Hematopoietic multipotent progenitor cell (in vitro differentiated cells): ENCODE results near the gene ALDH1L1. TPM values are rescaled to one million over a fixed set of nuclear protein-coding genes. Genes with fewer than 3 reads are reported as not detected.
"Not testable (repeated sequence)": the region's sequence is repeated elsewhere in the genome, so short reads cannot be mapped to it uniquely, and the experiment has no call there.

Experiments
- DNase-seq, 3 donors: peaks; one replicate each; pipeline ENCODE4 v3.0.0-alpha.2; 2011 to 2015; ENCODE audit warnings: low read depth in 2 of 3, low spot score in 2 of 3
- total RNA-seq: library from RNA; depleted of rRNA; stranded (reverse); fragments of >200 nt; gene quantifications from one replicate; pipeline ENCODE4 v1.2.3, GENCODE V29; 2012

The ALDH1L1 gene
- total RNA-seq, 1 donor = under 0.01 TPM

DNA sequence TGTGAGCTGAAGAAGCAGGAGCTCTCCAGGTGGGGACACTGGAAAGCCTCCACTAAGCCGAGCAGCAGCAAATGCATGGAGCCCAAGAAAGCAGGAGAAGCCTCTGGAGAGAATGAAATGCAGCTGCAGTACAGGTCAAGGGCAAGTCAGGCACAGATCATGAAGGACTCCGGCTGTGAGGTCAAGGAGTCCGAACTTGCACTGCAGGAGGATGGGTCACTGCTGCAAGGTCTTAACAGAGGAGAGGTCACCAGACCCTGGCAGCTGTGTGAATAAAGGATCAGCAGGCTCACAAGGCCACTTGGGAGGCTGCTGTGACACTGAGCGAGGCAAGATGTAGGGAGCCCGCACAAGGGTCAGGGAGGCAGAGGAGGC is 71.7 kb downstream of the ALDH1L1 start:
- no peak for DNase-seq

DNA sequence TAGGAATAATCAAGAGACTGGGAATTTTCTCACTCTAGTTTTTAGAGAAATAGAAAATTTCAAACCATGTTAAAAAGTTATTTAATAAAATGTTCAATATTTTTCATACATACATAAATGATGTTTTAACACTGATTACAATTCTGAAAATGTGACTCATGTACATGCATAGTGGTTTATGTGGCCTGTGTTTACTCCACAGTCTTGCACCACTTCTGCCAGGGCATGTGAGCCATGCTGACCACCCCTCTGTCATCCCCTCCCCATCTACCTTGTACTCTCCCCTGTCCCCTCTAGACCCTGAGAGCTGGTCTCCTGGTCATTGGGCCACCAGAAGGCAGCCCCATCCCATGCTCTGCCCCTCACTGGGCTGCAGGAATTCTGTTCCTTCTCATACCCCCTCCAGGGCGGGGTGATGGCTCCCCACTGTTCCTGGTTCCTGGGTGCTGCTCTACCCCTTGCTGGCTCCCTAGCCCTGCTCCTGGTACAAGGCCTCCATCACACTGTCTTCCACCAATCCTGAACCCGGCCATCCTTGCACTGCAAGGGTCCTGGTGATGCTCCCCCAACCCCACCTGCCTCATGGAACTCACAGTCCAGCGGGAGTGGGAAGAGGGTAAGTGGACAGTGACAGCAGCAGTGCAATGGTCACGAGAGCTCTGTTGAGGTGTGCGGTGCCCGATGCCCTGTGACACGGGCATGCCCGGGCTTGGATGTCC is 72.3 kb downstream of the ALDH1L1 start:
- DNase-seq = no peak

DNA sequence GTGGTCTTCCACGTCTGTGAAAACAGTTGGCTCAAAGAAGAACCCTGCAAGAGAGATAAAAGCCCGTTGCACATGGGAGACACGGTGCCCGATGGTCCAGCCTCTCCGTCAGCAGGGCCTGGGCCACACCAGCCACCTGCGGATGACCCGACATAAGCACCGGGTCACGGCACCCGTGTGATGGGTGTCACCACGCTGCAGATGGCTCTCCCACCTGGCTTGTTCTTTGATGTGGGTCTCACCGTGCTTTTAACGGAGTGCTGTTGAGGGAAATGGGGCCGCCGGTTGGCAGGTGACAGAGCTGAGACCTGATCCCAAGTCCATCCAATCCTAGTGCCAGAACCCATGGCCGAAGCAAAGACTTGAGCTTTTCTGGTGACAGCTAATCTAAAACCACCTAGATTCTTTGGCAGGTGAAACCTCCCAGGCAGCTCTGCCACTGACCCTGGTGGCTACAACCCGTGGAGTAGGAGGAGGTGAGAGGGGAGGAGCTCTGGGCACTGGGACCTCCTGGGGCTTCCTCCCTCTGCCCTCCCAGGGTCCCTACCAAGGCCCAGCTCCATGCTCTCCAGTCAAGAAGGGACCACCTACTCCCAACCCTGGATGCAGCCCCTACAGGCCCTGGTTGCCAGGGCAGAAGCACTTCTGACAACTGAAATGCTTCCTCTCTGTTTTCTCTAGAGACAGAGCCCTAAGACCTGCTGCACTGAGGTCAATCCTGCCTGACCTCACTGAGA is 73.0 kb downstream of the ALDH1L1 start:
- DNase-seq = no peak

DNA sequence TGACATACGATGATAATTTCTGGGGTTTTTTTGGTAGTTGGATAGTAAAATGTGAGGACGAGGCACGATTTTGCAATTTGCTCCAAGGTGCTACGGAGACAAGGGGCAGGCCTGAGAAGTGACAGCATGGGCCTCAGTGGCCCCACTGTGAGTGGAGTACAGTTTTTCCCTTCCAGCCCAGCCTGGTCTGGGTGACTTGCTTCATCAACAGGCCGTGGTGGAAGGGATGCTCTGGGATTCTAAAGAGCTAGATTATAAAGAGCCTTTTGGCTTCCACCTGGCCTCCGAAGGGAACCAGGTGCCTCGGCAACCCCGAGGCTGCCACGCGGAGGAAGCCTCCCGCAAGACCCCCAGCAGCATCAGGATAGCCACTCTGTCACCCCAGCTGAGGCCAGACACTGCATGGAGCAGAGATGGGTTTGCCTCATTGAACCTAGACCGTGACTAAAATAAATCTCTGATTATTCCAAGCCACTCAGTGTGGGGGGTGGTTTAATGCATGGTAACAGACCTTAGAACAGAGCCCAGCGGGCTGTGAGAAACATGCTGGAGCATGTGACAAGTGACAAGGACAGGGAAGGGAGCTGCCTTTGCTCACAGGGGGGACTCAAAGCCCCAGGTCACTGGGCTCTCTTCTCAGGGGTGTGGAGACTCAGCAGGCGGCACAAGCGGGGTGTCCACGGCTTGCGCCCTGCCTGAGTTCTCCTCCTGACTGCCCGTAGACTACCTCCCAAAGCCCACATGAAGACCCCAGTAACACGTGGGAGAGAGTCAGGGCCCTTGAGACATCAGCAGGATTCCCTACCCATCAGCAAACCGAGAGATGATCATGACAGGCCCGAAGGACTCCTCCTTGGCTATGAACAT is 73.8 kb downstream of the ALDH1L1 start:
- no peak for DNase-seq

DNA sequence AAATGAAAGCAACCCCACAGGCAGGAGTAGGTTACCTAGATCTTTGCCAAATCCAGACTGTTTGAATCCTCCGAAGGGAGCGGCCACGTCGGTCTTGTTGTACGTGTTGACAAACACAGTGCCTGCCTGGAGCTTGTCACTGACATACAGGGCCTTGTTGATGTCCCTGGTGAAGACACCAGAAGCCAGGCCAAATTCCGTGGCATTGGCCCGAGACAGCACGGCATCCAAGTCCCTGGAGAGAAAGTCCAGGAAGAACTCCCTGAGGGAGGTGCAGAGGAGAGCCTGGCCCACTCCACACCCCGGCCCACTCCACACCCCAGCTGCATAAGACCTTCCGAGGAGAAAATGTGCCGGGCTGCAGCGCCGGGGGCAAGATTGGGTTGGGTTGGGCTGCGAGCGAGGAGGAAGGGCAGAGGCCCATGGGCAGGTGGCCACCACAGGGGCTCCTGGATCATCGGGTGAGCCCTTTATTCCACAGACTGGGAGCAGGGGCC is 74.6 kb downstream of the ALDH1L1 start:
- no peak for DNase-seq

DNA sequence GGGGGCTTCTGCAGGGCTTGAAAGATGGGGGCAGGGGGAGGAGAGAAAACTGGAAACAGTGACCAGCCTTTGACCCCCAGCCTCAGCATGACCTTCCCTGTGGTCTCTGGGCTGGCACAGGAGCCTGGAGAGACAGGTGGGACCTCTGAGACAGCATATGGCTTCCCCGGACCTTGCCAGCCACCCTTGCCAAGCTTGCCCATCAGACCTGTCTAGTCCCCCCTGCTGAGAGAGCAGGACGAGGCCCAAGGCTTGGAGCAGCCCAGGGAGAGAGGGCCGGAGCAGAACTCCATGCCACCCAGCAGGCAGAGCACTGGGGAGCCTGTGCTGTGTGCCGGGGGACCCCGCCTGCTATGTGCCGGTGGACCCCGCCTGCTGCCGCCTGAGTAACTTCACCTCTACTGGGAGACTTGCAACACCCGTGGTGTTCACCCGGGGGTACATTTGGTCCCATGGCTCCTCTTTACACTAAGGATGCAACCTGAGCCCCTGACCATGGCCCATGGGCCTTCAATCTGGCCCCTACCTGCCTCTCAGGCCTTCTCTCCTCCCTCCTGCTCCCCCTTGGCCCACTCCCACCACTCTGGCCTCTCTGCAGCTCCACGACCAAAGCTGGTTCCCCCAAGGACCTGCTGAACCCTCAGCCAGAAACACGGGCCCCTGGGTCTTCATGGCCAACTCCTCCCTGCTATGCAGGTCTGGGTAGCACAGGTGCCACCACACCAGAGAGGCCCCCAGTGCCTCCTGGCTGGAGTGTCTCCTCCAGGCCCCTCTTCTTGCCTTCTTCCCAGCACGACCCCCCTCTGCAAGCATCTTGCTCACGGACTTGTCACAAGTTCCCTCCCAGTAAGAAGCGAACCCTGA is 75.4 kb downstream of the ALDH1L1 start:
- DNase-seq = no peak

DNA sequence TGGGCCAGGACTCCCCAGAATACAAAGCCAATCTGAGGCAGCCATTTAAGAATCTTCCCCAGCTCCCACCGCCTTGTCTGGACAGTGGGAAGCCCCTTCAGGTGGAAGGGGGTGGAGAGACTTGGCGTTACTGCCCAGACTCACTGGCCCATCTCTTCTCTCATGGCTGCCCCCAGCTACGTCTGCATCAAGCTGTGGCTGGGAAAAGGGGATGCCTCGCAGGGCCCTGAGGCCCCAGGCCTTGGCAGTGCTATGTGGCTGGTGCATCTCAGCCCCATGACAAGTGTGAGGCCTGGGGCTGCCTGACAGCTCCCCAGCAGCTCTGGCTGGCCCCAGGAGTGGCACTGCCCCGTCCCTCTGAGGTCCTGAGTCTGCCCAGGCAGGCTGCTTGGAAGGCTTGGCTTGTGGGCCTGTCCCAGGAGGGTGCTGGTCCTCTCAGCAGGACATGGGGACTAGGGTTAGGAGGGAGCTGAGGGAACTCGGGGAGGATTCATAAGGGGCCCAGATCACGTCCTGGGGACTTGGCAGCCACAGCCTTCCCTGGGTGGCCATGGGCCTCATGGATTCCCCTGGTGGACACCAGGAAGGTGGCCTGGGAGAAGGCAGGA is 76.3 kb downstream of the ALDH1L1 start:
- DNase-seq = no peak

DNA sequence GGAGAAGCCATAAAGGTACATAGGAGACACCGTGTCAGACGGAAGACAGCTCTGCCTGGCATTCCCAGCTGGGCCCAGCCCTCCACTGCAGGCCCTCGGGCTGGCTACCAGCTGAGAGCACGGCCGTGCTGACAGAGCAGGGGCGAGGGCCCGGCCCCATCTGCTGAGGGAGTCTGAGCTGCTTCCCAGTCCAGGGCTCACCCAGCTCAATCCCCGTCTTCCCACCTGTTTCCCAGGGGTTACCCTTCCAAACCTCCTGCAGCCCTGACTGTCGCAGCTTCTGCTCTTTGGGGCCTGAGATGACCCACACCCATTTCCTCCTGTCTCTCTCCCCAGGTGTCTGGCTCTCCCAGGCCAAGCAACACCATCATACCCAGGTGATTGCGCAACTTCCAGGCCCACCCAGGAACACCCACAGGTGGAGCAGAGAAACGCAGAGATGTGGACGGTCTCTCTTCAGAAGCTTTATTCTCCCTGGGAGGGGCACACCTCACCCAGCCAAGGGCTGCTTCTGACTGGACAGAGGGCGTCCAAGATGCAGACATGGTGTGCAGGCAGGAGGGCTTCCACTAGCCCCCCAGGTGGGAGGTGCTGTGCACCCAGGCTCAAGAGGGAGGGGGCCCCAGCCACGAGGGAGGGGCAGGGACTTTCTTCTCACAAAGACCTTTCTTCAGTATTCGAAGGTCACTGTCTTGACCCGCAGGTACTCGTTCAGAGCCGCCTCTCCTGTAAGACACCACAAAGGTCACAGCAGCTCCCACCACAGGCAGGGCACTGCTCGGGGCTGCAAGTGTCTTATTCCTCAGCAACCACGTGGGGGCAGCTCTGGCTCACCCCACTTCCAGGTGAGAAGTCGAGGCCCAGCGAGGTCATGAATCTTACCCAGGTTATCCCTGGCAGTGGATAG is 77.0 kb downstream of the ALDH1L1 start:
- no peak for DNase-seq

DNA sequence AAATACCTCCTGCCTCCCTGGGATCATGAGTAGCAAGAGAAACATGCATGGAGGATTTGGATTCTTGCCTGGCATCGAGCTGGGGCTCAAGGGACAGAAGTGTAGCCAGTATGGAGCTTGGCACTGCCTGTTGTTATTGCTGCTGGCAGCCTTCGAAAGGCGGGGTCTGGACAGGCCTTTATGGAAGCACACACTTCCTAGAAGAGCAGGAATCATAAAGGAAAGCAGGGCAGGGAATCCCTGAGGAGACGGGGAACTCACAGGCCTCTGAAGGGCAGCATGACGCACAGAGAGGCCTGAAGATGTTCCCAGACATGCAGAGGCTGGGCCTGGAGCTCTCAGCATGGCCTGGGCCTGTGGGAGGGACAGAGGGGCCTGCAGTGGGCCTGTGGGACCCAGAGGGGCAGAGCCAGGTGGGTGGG is 77.8 kb downstream of the ALDH1L1 start:
- DNase-seq = no peak

DNA sequence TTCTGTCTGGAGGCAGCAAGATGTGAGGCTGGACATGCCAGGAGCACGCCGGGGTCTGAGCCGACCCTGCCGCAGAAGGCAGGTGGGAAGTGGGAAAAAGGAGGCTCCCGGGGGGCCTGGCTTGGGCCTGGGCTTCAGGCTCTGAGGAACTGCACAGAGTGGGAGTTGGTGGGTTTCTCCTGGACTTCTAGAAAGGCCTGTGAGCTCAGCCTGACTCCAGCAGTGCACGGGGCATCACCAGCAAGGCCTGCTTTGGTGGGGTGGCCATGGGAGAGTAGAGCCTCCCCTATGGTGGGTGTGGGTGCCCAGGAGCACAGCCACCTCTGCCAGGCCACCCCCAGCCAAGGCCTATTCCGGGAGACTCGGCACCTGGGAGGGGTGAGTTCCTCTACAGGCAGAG is 78.4 kb downstream of the ALDH1L1 start:
- DNase-seq = no peak

DNA sequence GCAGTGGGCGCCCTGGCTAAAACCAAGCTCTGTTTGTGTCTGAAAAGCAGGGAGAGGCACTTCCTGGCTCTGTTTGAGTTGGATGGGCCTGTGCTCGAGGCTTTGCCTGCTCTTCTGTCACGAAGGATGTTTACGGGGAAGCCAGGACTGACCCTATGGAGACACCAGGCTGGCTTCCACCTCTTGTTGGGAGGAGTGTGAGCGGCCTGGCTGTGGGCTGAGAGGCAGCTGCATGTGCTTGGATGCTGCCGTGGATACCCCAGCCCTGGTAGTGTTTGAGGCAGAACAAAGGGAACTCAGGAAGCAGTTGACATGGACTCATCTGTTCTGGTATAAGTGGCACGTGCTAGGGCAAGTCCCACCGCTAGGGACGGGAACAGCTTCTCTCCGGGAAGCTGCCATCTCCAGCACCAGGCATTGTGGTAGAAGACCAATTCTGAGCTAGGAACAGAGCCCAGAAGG is 78.8 kb downstream of the ALDH1L1 start:
- DNase-seq = no peak

DNA sequence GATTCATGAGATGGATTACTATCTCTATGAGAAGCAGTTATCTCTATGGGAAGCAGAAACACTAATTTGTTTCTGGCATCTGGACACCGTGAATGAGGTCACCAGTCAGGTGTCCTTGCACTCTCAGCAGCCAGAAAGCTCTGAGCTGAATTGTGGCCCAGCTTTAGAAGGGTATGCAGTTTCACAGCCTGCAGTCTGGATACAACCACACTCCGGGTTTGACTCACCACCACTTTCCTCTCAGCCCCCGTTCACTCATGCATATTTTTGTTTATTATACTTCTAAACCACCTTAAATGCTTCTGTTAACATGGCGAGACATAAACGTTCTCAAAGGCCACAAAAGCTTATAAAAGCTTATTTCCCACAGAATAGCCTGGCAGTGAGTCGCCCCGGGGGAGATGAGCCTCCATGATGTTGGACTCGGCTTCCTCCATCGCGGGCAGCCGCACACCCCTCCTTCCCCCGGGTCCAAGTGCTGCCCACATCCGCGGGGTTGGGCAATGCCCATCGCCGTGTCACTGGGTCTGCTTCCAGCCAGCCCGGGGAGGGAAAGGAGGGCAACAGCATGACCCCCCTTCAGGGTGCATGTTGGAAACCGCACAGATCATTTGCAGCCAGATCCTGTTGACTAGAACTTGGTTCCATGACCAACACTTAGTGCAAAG is 79.6 kb downstream of the ALDH1L1 start:
- no peak for DNase-seq

DNA sequence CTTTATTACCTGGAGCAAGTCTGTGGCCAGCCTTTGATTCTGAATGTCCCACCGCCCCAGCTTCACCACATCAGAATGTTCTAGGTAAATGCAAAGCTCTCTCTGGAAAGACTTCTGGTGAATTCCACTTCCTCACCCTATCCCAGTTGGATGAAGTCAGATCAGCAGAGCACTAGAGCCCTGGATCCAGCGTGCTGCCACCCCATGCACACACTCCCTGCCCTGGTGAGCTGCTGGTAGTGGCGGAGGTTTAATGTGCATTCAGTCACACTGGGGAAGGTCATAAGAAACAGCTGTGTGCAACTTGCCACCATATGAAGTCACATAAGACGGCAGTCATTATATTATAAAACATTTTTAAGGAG is 80.1 kb downstream of the ALDH1L1 start:
- DNase-seq = no peak

DNA sequence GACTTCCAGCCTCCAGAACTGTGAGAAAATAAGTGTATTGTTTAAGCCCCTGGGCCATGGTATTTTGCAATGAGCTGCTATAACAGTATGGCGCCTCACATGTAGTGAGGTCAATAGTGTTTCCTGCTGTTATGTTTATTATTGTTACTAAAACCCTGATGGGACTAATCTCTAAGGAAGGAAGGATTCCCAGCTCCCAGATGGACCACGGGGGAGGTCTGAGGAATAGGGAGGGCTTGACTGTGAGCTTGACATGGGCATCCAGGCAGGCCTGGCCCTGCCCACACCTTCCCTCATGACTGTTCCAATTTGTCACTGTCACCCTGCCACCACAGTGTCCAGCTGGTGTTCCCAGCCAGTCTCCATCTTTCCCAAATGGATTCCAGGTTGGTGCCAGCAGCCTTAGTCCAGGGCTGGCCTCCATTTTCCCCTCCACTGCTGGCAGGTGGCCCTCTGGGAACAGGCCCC is 82.0 kb downstream of the ALDH1L1 start:
- DNase-seq = no peak

DNA sequence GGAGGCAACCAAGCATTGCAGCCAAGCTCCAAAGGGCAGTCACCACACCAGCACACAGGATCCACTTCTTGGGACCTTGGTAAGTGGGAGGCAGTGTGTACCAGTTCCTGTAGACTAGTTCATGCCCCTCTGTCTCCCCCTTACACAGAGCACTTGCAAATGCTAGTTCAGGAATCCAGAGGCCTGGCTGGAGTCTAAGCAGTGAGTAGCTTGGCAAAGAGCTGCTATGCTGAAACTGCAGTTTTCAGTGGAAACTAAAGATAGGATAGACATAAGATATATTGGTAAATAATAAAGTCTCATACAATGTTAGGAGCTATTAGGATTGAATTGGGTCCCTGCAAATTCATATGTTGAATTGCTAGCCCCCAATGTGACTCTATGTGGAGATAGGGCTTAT is 82.6 kb downstream of the ALDH1L1 start:
- no peak for DNase-seq

DNA sequence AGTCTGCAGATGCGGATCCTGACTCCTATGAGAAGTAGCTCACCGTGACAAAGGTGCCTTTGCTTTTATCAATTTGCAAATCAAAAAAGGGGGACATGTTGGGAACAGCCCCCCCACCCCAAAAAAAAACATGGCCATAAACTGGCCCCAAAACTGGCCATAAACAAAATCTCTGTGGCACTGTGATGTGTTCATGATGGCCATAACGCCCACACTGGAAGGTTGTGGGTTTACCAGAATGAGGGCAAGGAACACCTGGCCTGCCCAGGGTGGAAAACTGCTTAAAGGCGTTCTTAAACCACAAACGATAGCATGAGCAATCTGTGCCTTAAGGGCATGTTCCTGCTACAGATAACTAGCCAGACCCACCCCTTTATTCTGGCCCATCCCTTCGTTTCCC is 84.1 kb downstream of the ALDH1L1 start:
- not testable (repeated sequence) for DNase-seq

DNA sequence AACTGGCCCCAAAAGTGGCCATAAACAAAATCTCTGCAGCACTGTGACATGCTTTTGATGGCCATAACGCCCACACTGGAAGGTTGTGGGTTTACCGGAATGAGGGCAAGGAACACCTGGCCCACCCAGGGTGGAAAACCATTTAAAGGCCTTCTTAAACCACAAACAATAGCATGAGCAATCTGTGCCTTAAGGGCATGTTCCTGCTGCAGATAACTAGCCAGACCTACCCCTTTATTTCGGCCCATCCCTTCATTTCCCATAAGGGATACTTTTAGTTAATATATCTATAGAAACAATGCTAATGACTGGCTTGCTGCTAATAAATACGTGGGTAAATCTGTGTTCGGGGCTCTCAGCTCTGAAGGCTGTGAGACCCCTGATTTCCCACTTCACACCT is 88.3 kb downstream of the ALDH1L1 start:
- DNase-seq = not testable (repeated sequence)

DNA sequence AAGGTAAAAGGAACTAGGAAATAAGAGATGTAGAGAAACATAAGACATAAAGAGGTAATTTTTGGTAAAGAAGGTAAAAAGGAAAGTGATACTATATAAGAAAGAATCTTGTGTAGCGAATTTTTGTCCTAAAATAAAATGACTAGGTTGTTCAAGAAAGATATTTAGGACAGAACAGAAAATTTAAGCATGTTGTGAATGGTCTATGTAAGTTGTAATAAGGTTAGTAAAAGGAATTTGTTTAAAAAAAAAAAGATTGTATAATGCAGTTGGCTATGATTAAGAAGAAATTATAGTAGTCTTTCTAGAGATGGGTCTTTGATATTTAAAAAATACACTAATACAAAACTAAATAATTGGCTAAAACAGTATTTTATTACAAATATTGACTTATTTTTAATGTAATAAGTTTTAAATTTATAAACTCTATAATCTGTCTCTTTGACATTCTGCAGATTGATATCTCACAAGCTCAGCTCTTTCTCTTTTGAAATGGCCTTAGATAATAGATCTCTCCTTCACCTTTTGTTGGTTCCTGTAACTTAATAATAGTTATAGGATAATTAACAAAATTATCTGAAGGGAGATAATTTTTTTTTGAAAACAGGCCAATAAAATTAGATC is 92.7 kb downstream of the ALDH1L1 start:
- no peak for DNase-seq
